Keratinocyte (primary cell): ENCODE results near the gene VCAN. TPM values are rescaled to one million over a fixed set of nuclear protein-coding genes. Genes with fewer than 3 reads are reported as not detected.

Source experiments
- DNase-seq: peaks from one replicate; pipeline ENCODE4 v3.0.0-alpha.2; 2011; ENCODE audit warnings: low read depth, missing footprints, low spot score
- FAIRE-seq: peaks from 2 replicates; lab custom pipeline; 2011; peaks lifted over from hg19 to GRCh38; lab: Jason Lieb, UNC
- H2AFZ ChIP-seq: 2 replicates; pipeline ENCODE4 v1.6.0; 2012; ENCODE audit warnings: low read length, control low read depth, inconsistent platforms; ENCODE audit not compliant: control insufficient read depth
- H3K27ac ChIP-seq: 2 replicates; pipeline ENCODE4 v1.5.1; 2011; ENCODE audit warnings: low read length; ENCODE audit not compliant: control insufficient read depth, insufficient read depth
- H3K27me3 ChIP-seq: 3 replicates; pipeline ENCODE4 v1.6.0; 2011; ENCODE audit warnings: low read length; ENCODE audit not compliant: control insufficient read depth, insufficient read depth; ENCODE audit errors: extremely low read depth
- H3K36me3 ChIP-seq, 2 experiments: 2 replicates in 1 of 2; 3 replicates in 1 of 2; pipeline ENCODE4 v1.5.1; 2011; ENCODE audit warnings: low read length in 2 of 2, mild to moderate bottlenecking in 1 of 2; ENCODE audit not compliant: control insufficient read depth in 2 of 2, insufficient read depth in 2 of 2; ENCODE audit errors: extremely low read depth in 1 of 2
- H3K4me1 ChIP-seq: 3 replicates; pipeline ENCODE4 v1.5.1; 2011; ENCODE audit warnings: low read length; ENCODE audit not compliant: control insufficient read depth, insufficient read depth; ENCODE audit errors: extremely low read depth
- H3K4me2 ChIP-seq: 3 replicates; pipeline ENCODE4 v1.6.0; 2011; ENCODE audit warnings: low read depth, low read length; ENCODE audit not compliant: control insufficient read depth, insufficient read depth; ENCODE audit errors: extremely low read depth
- H3K4me3 ChIP-seq, 3 experiments: fragments of 200-600 bp in 1 of 3; sonication (generic) in 1 of 3; 2 replicates in 2 of 3; 3 replicates in 1 of 3; pipeline ENCODE4 v1.5.1; 2011 to 2016; ENCODE audit warnings: low read length in 3 of 3, mild to moderate bottlenecking in 3 of 3, control low read depth in 2 of 3, inconsistent platforms in 1 of 3, low read depth in 1 of 3, mixed read lengths in 1 of 3, mixed run types in 1 of 3, moderate library complexity in 1 of 3; ENCODE audit not compliant: control insufficient read depth in 2 of 3, insufficient read depth in 2 of 3; ENCODE audit errors: extremely low read depth in 1 of 3
- H3K79me2 ChIP-seq: 2 replicates; pipeline ENCODE4 v1.6.0; 2012; ENCODE audit warnings: low read length; ENCODE audit not compliant: control insufficient read depth, insufficient read depth
- H3K9ac ChIP-seq: 3 replicates; pipeline ENCODE4 v1.6.0; 2011; ENCODE audit warnings: low read length; ENCODE audit not compliant: control insufficient read depth, insufficient read depth; ENCODE audit errors: extremely low read depth
- H3K9me1 ChIP-seq: 3 replicates; pipeline ENCODE4 v1.6.0; 2011; ENCODE audit warnings: low read length; ENCODE audit not compliant: control insufficient read depth, insufficient read depth; ENCODE audit errors: extremely low read depth
- H3K9me3 ChIP-seq: 2 replicates; pipeline ENCODE4 v1.5.1; 2012; ENCODE audit warnings: low read depth, low read length; ENCODE audit not compliant: control insufficient read depth
- H4K20me1 ChIP-seq: 3 replicates; pipeline ENCODE4 v1.6.0; 2011; ENCODE audit warnings: low read length; ENCODE audit not compliant: control insufficient read depth, insufficient read depth; ENCODE audit errors: extremely low read depth
- CTCF ChIP-seq, 3 experiments: IDR thresholded peaks in 1 of 3; conservative IDR thresholded peaks in 1 of 3; optimal IDR thresholded peaks in 1 of 3; 2 replicates in 2 of 3; 3 replicates in 1 of 3; pipeline versions ENCODE3 to v1.5.1; 2011; ENCODE audit warnings: low read length in 3 of 3, mild to moderate bottlenecking in 3 of 3, moderate library complexity in 2 of 3, control low read depth in 1 of 3, inconsistent platforms in 1 of 3; ENCODE audit not compliant: insufficient read depth in 2 of 3; ENCODE audit errors: extremely low read depth in 1 of 3
- EZH2 ChIP-seq: IDR thresholded peaks from one replicate; pipeline ENCODE4 v1.6.1; 2012; ENCODE audit warnings: inconsistent platforms, mild to moderate bottlenecking, low read length, moderate library complexity
- dilution Hi-C: fragments of 300-500 bp; cut with MboI; formaldehyde crosslinking; loops from one replicate; pipeline ENCODE4 v1.7.0; 2020; ENCODE audit warnings: low sequenced_read_pairs; ENCODE audit not compliant: extremely low pct_ligation_motif_present
- polyA plus RNA-seq, 5 experiments: library from polyadenylated mRNA; depleted of rRNA in 3 of 5; stranded (reverse) in 3 of 5; stranded (forward) in 1 of 5; unstranded in 1 of 5; fragments of >200 nt; gene quantifications; 1 replicate in 1 of 5; 2 replicates in 3 of 5; 3 replicates in 1 of 5; pipeline versions ENCODE4 v1.2.1 to v1.2.3, GENCODE V29; 2011 to 2012; ENCODE audit warnings: missing spikeins in 2 of 5, low read depth in 1 of 5, low replicate concordance in 1 of 5

The VCAN gene
- polyA plus RNA-seq, 1 donor (not counting 4 experiments of a cell fraction or from before 2014, with no cell fraction given) = 1.9 TPM

GRCh38 chr5:83426855-83427254, 44.7 kb upstream of the VCAN start:
- dilution Hi-C loops = no loop called here
- Histone ChIP-seq H3K9me3 (no peaks in the 10 kb centered on the region), H3K27ac (no peak overlapping the region), H3K4me1 (no peaks in the 10 kb centered on the region), H3K4me2 (no peak overlapping the region), H3K9ac (no peak overlapping the region), H3K4me3 (no peak overlapping the region), H3K27me3 (no peaks in the 10 kb centered on the region), H3K79me2 (no peaks in the 10 kb centered on the region), H3K36me3 (no peaks in the 10 kb centered on the region), H4K20me1 (no peaks in the 10 kb centered on the region), H3K9me1 (no peaks in the 10 kb centered on the region), H2AFZ (no peak overlapping the region)
- DNase-seq = no peak
- no peak for FAIRE-seq
- TF ChIP-seq CTCF (optimal IDR thresholded peaks at IDR 0.05 in 1 of 3, IDR thresholded peaks at IDR 0.05 in 1 of 3, conservative IDR thresholded peaks at IDR 0.05 in 1 of 3; ENCODE audit: extremely low read depth in 1 of 3, insufficient read depth in 2 of 3, low read length in 3 of 3) (no peak), EZH2 (no peak)

- dilution Hi-C loops = no loop called here
Measured at GRCh38 chr5:83428126-83428525, 43.4 kb upstream of the VCAN start.

More at GRCh38 chr5:83428126-83428525, 43.4 kb upstream of the VCAN start:
- DNase-seq (no peak), FAIRE-seq (peak; percentile 26)
- TF ChIP-seq EZH2 (no peak), CTCF (optimal IDR thresholded peaks at IDR 0.05 in 1 of 3, IDR thresholded peaks at IDR 0.05 in 1 of 3, conservative IDR thresholded peaks at IDR 0.05 in 1 of 3; ENCODE audit: extremely low read depth in 1 of 3, insufficient read depth in 2 of 3, low read length in 3 of 3) (no peak)
- Histone ChIP-seq H2AFZ (no peak overlapping the region), H3K9ac (no peak overlapping the region), H3K4me1 (no peaks in the 10 kb centered on the region), H4K20me1 (no peaks in the 10 kb centered on the region), H3K4me3 (no peak overlapping the region), H3K4me2 (no peak overlapping the region), H3K27ac (no peak overlapping the region), H3K79me2 (no peaks in the 10 kb centered on the region), H3K27me3 (no peaks in the 10 kb centered on the region), H3K9me1 (no peaks in the 10 kb centered on the region), H3K36me3 (no peaks in the 10 kb centered on the region), H3K9me3 (no peaks in the 10 kb centered on the region)
